Measurements from ENCODE around the gene RNGTT.
"Not testable (repeated sequence)": the region's sequence is repeated elsewhere in the genome, so short reads cannot be mapped to it uniquely, and the experiment has no call there.

The RNGTT gene

DNA sequence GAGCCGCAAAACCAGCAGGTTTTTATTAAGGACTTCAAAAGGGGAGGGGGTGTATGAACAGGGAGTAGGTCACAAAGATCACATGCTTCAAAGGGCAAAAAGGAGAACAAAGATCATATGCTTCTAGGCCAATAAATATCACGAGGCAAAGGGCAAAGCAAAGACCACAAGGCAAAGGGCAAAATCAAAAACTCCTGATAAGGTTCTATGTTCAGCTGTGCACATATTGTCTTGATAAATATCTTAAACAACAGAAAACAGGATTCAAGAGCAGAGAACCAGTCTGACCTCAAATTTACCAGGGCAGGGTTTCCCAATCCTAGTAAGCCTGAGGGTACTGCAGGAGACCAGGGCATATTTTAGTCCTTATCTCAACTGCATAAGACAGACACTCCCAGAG, 5.8 kb upstream of the RNGTT start:
- not testable (repeated sequence) for FAIRE-seq

GRCh38 chr6:88967891-88968290, 4.5 kb upstream of the RNGTT start:
- no peak for FAIRE-seq

DNA sequence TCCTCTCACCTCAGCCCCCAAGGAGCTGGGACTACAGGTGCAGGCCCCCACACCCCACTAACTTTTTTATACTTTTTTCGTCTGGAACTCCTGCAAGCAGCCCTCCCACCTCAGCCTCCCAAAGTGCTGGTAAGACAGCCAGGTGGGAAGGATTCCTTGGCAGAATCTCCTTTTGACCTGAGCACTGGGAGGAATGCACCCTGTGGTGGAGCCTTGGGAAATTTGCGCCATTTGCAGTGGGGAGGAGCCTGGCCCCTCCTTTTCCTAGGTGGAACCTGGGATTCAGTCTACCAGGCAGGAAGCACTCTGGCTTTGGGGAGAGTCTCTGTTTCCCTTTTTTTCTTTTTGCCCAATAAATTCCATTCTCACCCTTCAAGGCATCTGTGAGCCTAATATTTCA, 2.3 kb upstream of the RNGTT start:
- FAIRE-seq: no peak

GRCh38 chr6:88964509-88964908, 1.1 kb upstream of the RNGTT start:
- no peak for FAIRE-seq

- FAIRE-seq: no peak
Observed at GRCh38 chr6:88958842-88959241, 4.6 kb downstream of the RNGTT start.

DNA sequence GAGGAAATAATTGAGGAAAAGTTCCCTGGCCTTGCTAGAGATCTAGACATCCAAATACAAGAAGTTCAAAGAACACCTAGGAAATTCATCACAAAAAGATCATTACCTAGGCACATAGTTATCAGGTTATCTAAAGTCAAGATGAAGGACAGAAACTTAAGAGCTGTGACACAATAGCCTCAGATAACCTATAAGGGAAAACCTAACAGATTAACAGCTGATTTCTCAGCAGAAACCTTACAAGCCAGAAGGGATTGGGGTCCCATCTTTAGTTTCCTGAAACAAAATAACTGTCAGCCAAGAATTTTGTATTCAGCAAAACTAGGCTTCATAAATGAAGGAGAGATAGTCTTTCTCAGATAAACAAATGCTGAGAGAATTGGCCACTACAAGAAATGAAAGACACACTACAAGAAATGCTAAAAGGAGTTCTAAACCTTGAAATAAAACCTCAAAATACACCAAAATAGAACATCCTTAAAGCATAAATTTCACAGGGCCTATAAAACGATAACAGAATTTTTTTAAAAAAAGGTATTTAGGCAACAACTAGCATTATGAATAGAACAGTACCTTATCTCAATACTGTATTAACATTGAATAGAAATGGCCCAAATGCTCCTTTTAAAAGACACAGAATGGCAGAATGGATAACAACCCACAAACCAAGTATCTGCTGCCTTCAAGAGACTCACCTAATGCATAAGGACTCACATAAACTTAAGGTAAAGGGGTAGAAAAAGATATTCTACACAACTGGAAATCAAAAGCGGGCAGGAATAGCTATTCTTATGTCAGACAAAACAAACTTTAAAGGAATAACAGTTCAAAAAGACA, 9.7 kb downstream of the RNGTT start:
- no peak for FAIRE-seq

DNA sequence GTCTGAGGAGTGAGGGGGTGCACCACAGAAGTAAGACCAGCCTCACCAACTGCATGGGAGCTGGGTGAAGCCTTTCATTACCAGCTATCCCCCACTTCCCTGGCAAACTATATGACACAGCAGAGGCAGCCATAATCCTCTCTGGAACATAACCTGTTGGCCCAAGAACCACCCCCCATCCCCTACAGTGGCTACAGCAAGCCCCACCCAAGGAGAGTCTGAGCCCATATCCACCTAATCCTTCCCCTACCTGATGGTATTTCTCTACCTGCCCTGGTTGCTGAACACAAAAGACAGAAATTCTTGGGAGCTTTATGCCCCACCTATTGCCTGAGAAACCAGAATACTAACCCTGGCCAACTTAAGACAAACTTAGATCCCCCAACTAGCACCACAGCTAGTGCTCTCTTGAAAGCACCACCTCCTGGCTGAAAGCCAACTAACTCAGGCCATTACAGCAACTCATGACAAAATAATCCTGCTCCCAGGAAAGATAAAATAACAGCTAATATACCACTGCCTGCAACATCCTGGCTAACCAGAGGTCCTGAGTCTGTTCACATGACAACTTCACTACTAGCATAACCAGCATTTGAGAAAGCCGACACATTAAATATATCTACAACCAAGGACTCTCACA, 11.2 kb downstream of the RNGTT start:
- no peak for FAIRE-seq

DNA sequence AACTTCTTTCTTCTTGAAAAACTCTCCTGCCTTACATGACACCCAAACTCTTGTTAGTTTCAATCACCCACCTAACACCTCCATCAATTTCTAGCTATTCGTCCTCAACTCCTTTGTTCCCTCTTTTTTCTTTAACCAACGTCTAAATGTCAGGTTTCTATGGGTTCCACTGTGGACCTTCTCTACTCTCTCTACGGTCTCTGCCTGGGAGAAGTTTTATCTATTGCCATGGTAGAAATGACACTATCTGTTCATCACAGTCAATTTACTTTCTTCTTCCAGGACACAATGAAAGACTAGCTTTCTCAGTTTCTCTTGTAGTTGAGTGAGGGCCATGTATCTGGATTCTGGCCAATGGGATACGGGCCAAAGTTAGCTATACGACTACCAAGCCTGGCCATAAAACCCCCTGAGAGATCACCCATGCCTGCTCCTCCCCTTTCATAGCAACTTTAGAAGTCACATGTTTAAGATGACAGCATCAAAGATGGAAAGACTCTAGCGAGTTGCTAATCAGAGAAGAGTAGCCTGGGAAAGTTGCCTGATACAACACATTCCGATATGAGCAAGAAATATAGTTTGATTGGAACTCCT, 17.9 kb downstream of the RNGTT start:
- FAIRE-seq: no peak

DNA sequence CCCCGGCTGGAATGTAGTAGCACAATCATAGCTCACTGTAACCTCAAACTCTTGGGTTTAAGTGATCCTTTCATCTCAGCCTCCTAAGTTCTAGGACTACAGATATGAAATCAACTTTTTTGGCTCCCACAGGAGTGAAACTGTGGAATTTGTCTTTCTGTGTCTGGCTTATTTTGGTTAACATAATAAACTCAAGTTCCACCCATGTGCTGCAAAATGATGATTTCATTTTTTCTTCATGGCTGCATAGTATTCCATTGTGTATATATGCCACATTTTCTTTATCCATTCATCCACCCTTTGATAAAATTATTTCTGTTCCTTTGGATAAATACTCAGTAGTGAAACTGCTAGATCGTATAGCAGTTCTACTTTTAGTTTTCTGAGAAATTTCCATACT, 29.9 kb downstream of the RNGTT start:
- FAIRE-seq: no peak

DNA sequence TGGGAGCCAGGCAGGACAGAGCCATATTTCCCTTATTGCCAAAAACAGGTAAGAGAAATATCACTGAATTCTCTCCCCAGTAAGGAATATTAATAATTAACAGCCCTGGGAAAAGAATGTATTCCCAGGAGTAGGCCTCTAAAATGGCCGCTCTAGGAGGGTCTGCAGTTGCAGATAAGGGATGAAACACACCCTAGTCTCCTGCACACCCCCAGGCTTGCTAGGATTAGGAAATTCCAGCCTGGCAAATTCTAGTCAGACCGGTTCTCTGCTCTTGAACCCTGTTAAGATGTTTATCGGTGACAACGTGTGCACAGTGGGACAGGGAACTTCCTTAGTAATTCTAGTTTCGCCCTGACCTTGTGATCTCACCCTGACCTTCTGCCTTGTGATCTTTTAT, 31.4 kb downstream of the RNGTT start:
- not testable (repeated sequence) for FAIRE-seq

- no peak for FAIRE-seq
Observed at GRCh38 chr6:88922775-88923548, 40.5 kb downstream of the RNGTT start.

GRCh38 chr6:88921734-88922133, 41.7 kb downstream of the RNGTT start:
- FAIRE-seq: no peak

GRCh38 chr6:88920774-88921733, 42.4 kb downstream of the RNGTT start:
- no peak for FAIRE-seq

GRCh38 chr6:88920088-88920487, 43.3 kb downstream of the RNGTT start:
- no peak for FAIRE-seq

GRCh38 chr6:88919032-88919431, 44.4 kb downstream of the RNGTT start:
- peak; percentile 45 for FAIRE-seq

GRCh38 chr6:88916615-88917208, 46.7 kb downstream of the RNGTT start:
- no peak for FAIRE-seq

GRCh38 chr6:88914895-88915598, 48.4 kb downstream of the RNGTT start:
- FAIRE-seq: no peak

DNA sequence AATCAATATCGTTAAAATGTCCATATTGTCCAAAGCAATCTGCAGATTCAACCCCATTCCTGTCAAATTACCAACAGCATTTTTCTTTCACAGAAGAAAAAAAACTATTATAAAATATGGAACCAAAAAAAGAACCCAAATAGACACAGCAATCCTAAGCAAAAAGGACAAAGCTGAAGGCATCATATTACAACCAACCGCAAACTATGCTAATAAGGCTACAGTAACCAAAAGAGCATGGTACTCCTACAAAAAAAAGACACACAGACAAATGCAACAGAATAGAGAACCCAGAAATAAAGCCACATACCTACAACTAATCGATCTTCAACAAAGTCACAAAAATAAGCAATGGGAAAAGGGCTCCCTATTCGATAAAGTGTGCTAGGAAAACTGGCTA, 49.2 kb downstream of the RNGTT start:
- no peak for FAIRE-seq

DNA sequence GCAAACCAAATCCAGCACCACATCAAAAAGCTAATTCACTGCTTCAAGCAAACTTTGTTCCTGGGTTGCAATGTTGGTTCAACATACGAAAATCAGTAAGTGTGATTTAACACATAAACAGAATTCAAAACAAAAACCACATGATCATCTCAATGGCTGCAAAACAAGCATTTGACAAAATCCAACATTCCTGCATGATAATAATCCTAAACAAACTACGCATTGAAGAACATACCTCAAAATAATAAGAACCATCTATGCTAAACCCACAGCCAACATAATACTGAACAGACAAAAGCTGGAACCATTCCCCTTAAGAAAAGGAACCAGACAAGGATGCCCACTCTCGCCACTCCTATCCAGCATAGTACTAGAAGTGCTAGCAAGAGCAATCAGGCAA, 49.9 kb downstream of the RNGTT start:
- FAIRE-seq: no peak

GRCh38 chr6:88910922-88911778, 52.3 kb downstream of the RNGTT start:
- no peak for FAIRE-seq
